OCI-LY7 (cell line): ENCODE measurements around the gene TMEM243. TPM values are rescaled to one million over a fixed set of nuclear protein-coding genes. Genes with fewer than 3 reads are reported as not detected.
"Not testable (repeated sequence)": the region's sequence is repeated elsewhere in the genome, so short reads cannot be mapped to it uniquely, and the experiment has no call there.

ENCODE experiments used
- BruUV-seq: library from RNA; stranded (reverse); fragments of 400-500 nt; replicated peaks from 2 replicates; lab custom pipeline; 2021; lab: Mats Ljungman, UMichigan
- CTCF ChIA-PET: fragments of 300-600 bp; sonication (Branson Sonifier 250); formaldehyde crosslinking; loops from one replicate; lab custom pipeline; 2022; ENCODE audit warnings: antibody characterized with exemption; ENCODE audit not compliant: unreplicated experiment; lab: Charles Lee
- POLR2A ChIA-PET: fragments of 300-600 bp; sonication (Branson Sonifier 250); formaldehyde crosslinking; loops from one replicate; lab custom pipeline; 2022; ENCODE audit warnings: antibody characterized with exemption; lab: Charles Lee
- DNase-seq: peaks from one replicate; pipeline ENCODE4 v3.0.0-alpha.2; 2015; ENCODE audit warnings: low spot score
- H2AFZ ChIP-seq: fragments of 200-600 bp; sonication (generic), shearing (Covaris generic); 2 replicates; pipeline ENCODE4 v1.6.1; 2014; ENCODE audit warnings: mild to moderate bottlenecking, antibody characterized with exemption, low read length, moderate library complexity
- H3K27ac ChIP-seq: fragments of 200-600 bp; sonication (generic); 2 replicates; pipeline ENCODE4 v1.5.1; 2014; ENCODE audit warnings: mixed run types, low read depth, mild to moderate bottlenecking, moderate library complexity, low read length, inconsistent platforms; ENCODE audit not compliant: poor library complexity, severe bottlenecking
- H3K36me3 ChIP-seq: fragments of 200-600 bp; sonication (generic); 2 replicates; pipeline ENCODE4 v1.6.1; 2014; ENCODE audit warnings: mild to moderate bottlenecking, antibody characterized with exemption, low read length, moderate library complexity, mixed read lengths; ENCODE audit not compliant: insufficient read depth
- H3K4me1 ChIP-seq: fragments of 200-600 bp; sonication (generic); 2 replicates; pipeline ENCODE4 v1.5.1; 2014; ENCODE audit warnings: mild to moderate bottlenecking, low read length; ENCODE audit not compliant: insufficient read depth, poor library complexity, severe bottlenecking
- H3K4me2 ChIP-seq: fragments of 200-600 bp; sonication (generic); 2 replicates; pipeline ENCODE4 v1.6.1; 2014; ENCODE audit warnings: mild to moderate bottlenecking, low read length
- H3K4me3 ChIP-seq: fragments of 200-600 bp; sonication (generic); 2 replicates; pipeline ENCODE4 v1.5.1; 2014; ENCODE audit warnings: mild to moderate bottlenecking, low read depth, low read length; ENCODE audit not compliant: poor library complexity, severe bottlenecking
- H3K79me2 ChIP-seq: fragments of 200-600 bp; sonication (generic); 2 replicates; pipeline ENCODE4 v1.6.1; 2016; ENCODE audit warnings: low read depth, mild to moderate bottlenecking, low read length, moderate library complexity, mixed read lengths; ENCODE audit not compliant: insufficient read depth
- H3K9me2 ChIP-seq: fragments of 200-600 bp; sonication (generic); 2 replicates; pipeline ENCODE4 v1.6.1; 2016; ENCODE audit warnings: mild to moderate bottlenecking, low read length, mixed read lengths; ENCODE audit not compliant: insufficient read depth
- H3K9me3 ChIP-seq: fragments of 200-600 bp; sonication (generic); 2 replicates; pipeline ENCODE4 v1.6.1; 2014; ENCODE audit warnings: mild to moderate bottlenecking, mixed run types, low read length, mixed read lengths
- H4K20me1 ChIP-seq: fragments of 200-600 bp; sonication (generic); 2 replicates; pipeline ENCODE4 v1.6.1; 2014; ENCODE audit warnings: mild to moderate bottlenecking, antibody characterized with exemption, low read length, moderate library complexity, mixed read lengths; ENCODE audit not compliant: insufficient read depth
- CTCF ChIP-seq: fragments of 200-600 bp; sonication (generic); conservative IDR thresholded peaks from 2 replicates; pipeline ENCODE4 v1.5.1; 2014; ENCODE audit warnings: mild to moderate bottlenecking, antibody characterized with exemption, low read length, moderate library complexity, mixed read lengths
- EZH2phosphoT487 ChIP-seq: fragments of 200-600 bp; sonication (generic); IDR thresholded peaks from 2 replicates; pipeline ENCODE4 v1.6.1; 2018; ENCODE audit warnings: low read depth, borderline replicate concordance, mild to moderate bottlenecking, mixed run types, antibody characterized with exemption, low read length, moderate library complexity, mixed read lengths
- intact Hi-C: fragments of 100-400 bp; cut with micrococcal nuclease; formaldehyde crosslinking; loops from one replicate; pipeline ENCODE4 v1.10.0; 2022; ENCODE audit not compliant: unreplicated experiment
- total RNA-seq, 2 experiments: library from RNA; depleted of rRNA in 1 of 2; stranded (reverse); fragments of >200 nt in 1 of 2; shearing (Covaris generic) in 1 of 2; gene quantifications; 2 replicates each; pipeline ENCODE4 v1.2.3, GENCODE V29; 2014 to 2022

The TMEM243 gene
- total RNA-seq, 2 experiments from 2014 or later = 88.7 to 126 TPM

DNA sequence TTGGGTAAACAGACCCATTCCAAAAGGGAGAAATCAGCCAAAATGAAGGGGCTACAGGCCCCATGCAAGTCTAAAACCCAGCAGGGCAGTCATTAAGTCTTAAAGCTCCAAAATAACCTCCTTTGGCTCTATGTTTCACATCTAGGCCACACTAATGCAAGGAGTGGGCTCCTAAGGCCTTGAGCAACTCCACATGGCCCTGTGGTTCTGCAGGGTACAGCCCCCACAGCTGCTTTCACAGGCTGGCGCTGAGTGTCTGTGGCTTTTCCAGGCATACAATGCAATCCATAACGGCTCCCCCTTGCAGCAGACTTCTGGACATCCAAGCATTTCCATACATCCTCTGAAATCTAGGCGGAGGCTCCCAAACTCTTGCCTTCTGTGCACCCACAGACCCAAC is 9.0 kb downstream of the TMEM243 start:
- ChIA-PET CTCF (no interaction called here), POLR2A (interaction anchor here (0.9 to 5.1 kb wide), 3 partner anchors 10 to 26 kb away, joined by 3 to 36 read pairs (median 4); no protein-coding TSS in a partner anchor)
- Histone ChIP-seq H3K9me3 (peaks cover 23% of the 10 kb centered on the region), H3K4me1 (peaks cover 40% of the 10 kb centered on the region), H3K36me3 (peaks cover 97% of the 10 kb centered on the region), H3K79me2 (peaks cover 98% of the 10 kb centered on the region), H3K27ac (no peak overlapping the region), H3K9me2 (no peaks in the 10 kb centered on the region), H3K4me3 (no peak overlapping the region), H4K20me1 (peaks cover 33% of the 10 kb centered on the region), H2AFZ (no peak overlapping the region), H3K4me2 (no peak overlapping the region)
- no TSS peak for BruUV-seq
- no peak for TF ChIP-seq EZH2phosphoT487
- TF ChIP-seq CTCF = no peak
- intact Hi-C loops = no loop called here
- no peak for DNase-seq

GRCh38 chr7:87209295-87209924 is 10.1 kb downstream of the TMEM243 start:
- Histone ChIP-seq H3K27ac (no peak overlapping the region), H3K9me2 (no peaks in the 10 kb centered on the region), H3K36me3 (peaks cover 99% of the 10 kb centered on the region), H2AFZ (no peak overlapping the region), H3K4me2 (no peak overlapping the region), H4K20me1 (peaks cover 31% of the 10 kb centered on the region), H3K4me1 (peaks cover 29% of the 10 kb centered on the region), H3K79me2 (peaks cover 98% of the 10 kb centered on the region), H3K4me3 (no peak overlapping the region), H3K9me3 (peaks cover 34% of the 10 kb centered on the region)
- no peak for TF ChIP-seq CTCF
- no peak for TF ChIP-seq EZH2phosphoT487
- BruUV-seq = no TSS peak
- no peak for DNase-seq
- ChIA-PET CTCF (no interaction called here), POLR2A (interaction anchor here (0.6 kb wide), 1 partner anchor 12 kb away, joined by 3 read pairs; no protein-coding TSS in a partner anchor)
- intact Hi-C loops = no loop called here

DNA sequence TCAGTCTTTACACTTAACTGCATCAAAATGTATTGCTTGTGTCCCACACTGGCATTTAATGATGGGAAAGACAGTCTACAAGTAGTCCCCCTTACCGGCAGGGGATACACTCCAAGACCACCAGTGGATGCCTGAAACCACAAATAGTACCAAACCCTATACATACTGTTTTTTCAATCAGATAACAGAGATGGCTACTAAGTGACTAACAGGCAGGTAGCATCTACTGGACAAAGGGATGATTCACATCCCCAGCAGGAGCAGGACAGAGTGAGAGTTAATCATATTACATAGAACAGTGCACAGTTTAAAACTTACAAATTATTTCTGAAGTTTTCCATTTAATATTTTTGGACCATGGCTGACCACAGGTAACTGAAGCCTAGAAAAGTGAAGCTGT is 13.2 kb downstream of the TMEM243 start:
- Histone ChIP-seq H3K4me3 (no peak overlapping the region), H3K4me2 (no peak overlapping the region), H3K79me2 (peaks cover 98% of the 10 kb centered on the region), H3K4me1 (no peaks in the 10 kb centered on the region), H3K9me3 (peaks cover 40% of the 10 kb centered on the region), H3K9me2 (no peaks in the 10 kb centered on the region), H2AFZ (no peak overlapping the region), H3K36me3 (peaks cover 99% of the 10 kb centered on the region), H4K20me1 (peaks cover 5% of the 10 kb centered on the region; the same call in 1 of the 2 replicates), H3K27ac (no peak overlapping the region)
- CTCF ChIA-PET = no interaction called here
- intact Hi-C loops = no loop called here
- BruUV-seq = no TSS peak
- POLR2A ChIA-PET = interaction anchor here (0.6 to 1.5 kb wide), 2 partner anchors 15 to 242 kb away, joined by 3 to 5 read pairs; no protein-coding TSS in a partner anchor
- DNase-seq = no peak
- TF ChIP-seq EZH2phosphoT487 (no peak), CTCF (no peak)

- CTCF ChIA-PET, H3K9me2 ChIP-seq, H2AFZ ChIP-seq, H3K4me2 ChIP-seq, H3K4me3 ChIP-seq, H4K20me1 ChIP-seq, H3K4me1 ChIP-seq, BruUV-seq, H3K27ac ChIP-seq, intact Hi-C loops, DNase-seq: not testable (repeated sequence)
- peaks cover 98% of the 10 kb centered on the region for H3K79me2 ChIP-seq
- H3K9me3 ChIP-seq = peaks cover 39% of the 10 kb centered on the region
- H3K36me3 ChIP-seq = peaks cover 99% of the 10 kb centered on the region
- POLR2A ChIA-PET = interaction anchor here (1.5 kb wide), 1 partner anchor 16 kb away, joined by 5 read pairs; no protein-coding TSS in a partner anchor
Measured at GRCh38 chr7:87205701-87206100, 13.8 kb downstream of the TMEM243 start.
